Thyroid gland (tissue), 4 donors: ENCODE measurements around the gene ANP32D.
"Not testable (repeated sequence)": the region's sequence is repeated elsewhere in the genome, so short reads cannot be mapped to it uniquely, and the experiment has no call there.

Source experiments
- CTCF ChIP-seq, 6 experiments: fragments of 200-600 bp in 3 of 6; fragments of 450-650 bp in 3 of 6; sonication (generic) in 3 of 6; IDR thresholded peaks; one replicate each; pipeline ENCODE4 v1.5.1; 2016 to 2019; ENCODE audit warnings: antibody characterized with exemption in 6 of 6, mild to moderate bottlenecking in 2 of 6, inconsistent platforms in 1 of 6, moderate library complexity in 1 of 6
- POLR2A ChIP-seq, 2 donors: fragments of 450-650 bp; IDR thresholded peaks; one replicate each; pipeline ENCODE4 v1.6.1; 2017; ENCODE audit warnings: antibody characterized with exemption in 2 of 2, mild to moderate bottlenecking in 2 of 2, moderate library complexity in 1 of 2

- not testable (repeated sequence) for TF ChIP-seq CTCF, POLR2A (IDR thresholded peaks at IDR 0.05)
Measured at GRCh38 chr12:48506836-48507235, 34.5 kb downstream of the ANP32D start.
